H9 (cell line): ENCODE data around the gene USP12. TPM values are rescaled to one million over a fixed set of nuclear protein-coding genes. Genes with fewer than 3 reads are reported as not detected.

Source experiments
- DNase-seq: peaks from one replicate; pipeline ENCODE4 v3.0.0-alpha.2; 2017
- H2AFZ ChIP-seq: one replicate; pipeline ENCODE4 v1.6.1; 2013; ENCODE audit warnings: mild to moderate bottlenecking, low read length, control low read depth, moderate library complexity
- H2AK5ac ChIP-seq: 2 replicates; pipeline ENCODE4 v1.6.1; 2013; ENCODE audit warnings: low read length, control low read depth, mixed read lengths; ENCODE audit not compliant: insufficient read length
- H2BK120ac ChIP-seq: one replicate; pipeline ENCODE4 v1.6.1; 2013; ENCODE audit warnings: low read depth, mild to moderate bottlenecking, low read length, control low read depth, inconsistent platforms; ENCODE audit not compliant: poor library complexity, severe bottlenecking
- H2BK12ac ChIP-seq: 2 replicates; pipeline ENCODE4 v1.6.1; 2013; ENCODE audit warnings: low read length, control low read depth, mixed read lengths, low read depth; ENCODE audit not compliant: insufficient read length
- H2BK15ac ChIP-seq: 2 replicates; pipeline ENCODE4 v1.6.1; 2013; ENCODE audit warnings: low read depth, low read length, control low read depth
- H2BK20ac ChIP-seq: one replicate; pipeline ENCODE4 v1.6.1; 2013; ENCODE audit warnings: low read depth, mild to moderate bottlenecking, low read length, control low read depth, inconsistent platforms; ENCODE audit not compliant: poor library complexity, severe bottlenecking
- H2BK5ac ChIP-seq: 2 replicates; pipeline ENCODE4 v1.6.1; 2013; ENCODE audit warnings: low read length, control low read depth, mixed read lengths; ENCODE audit not compliant: insufficient read length
- H3K14ac ChIP-seq: 2 replicates; pipeline ENCODE4 v1.6.1; 2013; ENCODE audit warnings: low read length, control low read depth; ENCODE audit not compliant: insufficient read depth
- H3K18ac ChIP-seq: 2 replicates; pipeline ENCODE4 v1.6.1; 2013; ENCODE audit warnings: low read depth, mild to moderate bottlenecking, mixed read lengths, low read length, control low read depth; ENCODE audit not compliant: insufficient read length
- H3K23ac ChIP-seq: 2 replicates; pipeline ENCODE4 v1.6.1; 2013; ENCODE audit warnings: low read length, control low read depth, mixed read lengths, low read depth; ENCODE audit not compliant: insufficient read length
- H3K23me2 ChIP-seq: 2 replicates; pipeline ENCODE4 v1.6.1; 2013; ENCODE audit warnings: low read depth, mild to moderate bottlenecking, mixed read lengths, low read length, control low read depth; ENCODE audit not compliant: insufficient read length, poor library complexity, severe bottlenecking
- H3K27ac ChIP-seq: 2 replicates; pipeline ENCODE4 v1.5.1; 2013; ENCODE audit warnings: low read length, control low read depth, mixed read lengths, low read depth; ENCODE audit not compliant: insufficient read length
- H3K27me3 ChIP-seq: 2 replicates; pipeline ENCODE4 v1.6.1; 2013; ENCODE audit warnings: low read length, control low read depth, inconsistent platforms; ENCODE audit not compliant: insufficient read depth
- H3K4ac ChIP-seq: 2 replicates; pipeline ENCODE4 v1.6.1; 2013; ENCODE audit warnings: low read depth, mild to moderate bottlenecking, control low read depth, inconsistent platforms, low read length, moderate library complexity
- H3K4me1 ChIP-seq: 2 replicates; pipeline ENCODE4 v1.6.1; 2013; ENCODE audit warnings: low read length, control low read depth, inconsistent platforms; ENCODE audit not compliant: insufficient read depth
- H3K4me2 ChIP-seq: 2 replicates; pipeline ENCODE4 v1.6.1; 2013; ENCODE audit warnings: low read length, control low read depth, mixed read lengths; ENCODE audit not compliant: insufficient read length, insufficient read depth
- H3K56ac ChIP-seq: 2 replicates; pipeline ENCODE4 v1.6.1; 2013; ENCODE audit warnings: low read depth, mild to moderate bottlenecking, mixed read lengths, low read length, control low read depth; ENCODE audit not compliant: insufficient read length
- H3K79me1 ChIP-seq: 2 replicates; pipeline ENCODE4 v1.6.1; 2013; ENCODE audit warnings: low read depth, mild to moderate bottlenecking, moderate library complexity, low read length, control low read depth, inconsistent platforms; ENCODE audit not compliant: insufficient read depth, poor library complexity, severe bottlenecking
- H3K79me2 ChIP-seq: 2 replicates; pipeline ENCODE4 v1.6.1; 2013; ENCODE audit warnings: low read length, control low read depth, inconsistent platforms; ENCODE audit not compliant: insufficient read depth
- H3K9ac ChIP-seq: 2 replicates; pipeline ENCODE4 v1.6.1; 2013; ENCODE audit warnings: low read length, control low read depth, mixed read lengths; ENCODE audit not compliant: insufficient read length; ENCODE audit errors: extremely low read depth
- H3K9me3 ChIP-seq: one replicate; pipeline ENCODE4 v1.6.1; 2013; ENCODE audit warnings: low read depth, low read length, inconsistent platforms; ENCODE audit not compliant: control insufficient read depth
- H3T11ph ChIP-seq: one replicate; pipeline ENCODE4 v1.6.1; 2013; ENCODE audit warnings: mild to moderate bottlenecking, low read length, control low read depth, inconsistent platforms
- H4K20me1 ChIP-seq: one replicate; pipeline ENCODE4 v1.6.1; 2013; ENCODE audit not compliant: control insufficient read depth, insufficient read length, insufficient read depth
- H4K5ac ChIP-seq: 2 replicates; pipeline ENCODE4 v1.6.1; 2013; ENCODE audit warnings: low read depth, mild to moderate bottlenecking, mixed read lengths, low read length, control low read depth; ENCODE audit not compliant: insufficient read length
- H4K8ac ChIP-seq: replicated peaks from 2 replicates; pipeline ENCODE4 v1.6.1; 2013; ENCODE audit warnings: low read length, control low read depth, mixed read lengths, low read depth; ENCODE audit not compliant: insufficient read length
- H4K91ac ChIP-seq: 2 replicates; pipeline ENCODE4 v1.6.1; 2013; ENCODE audit warnings: low read depth, mild to moderate bottlenecking, moderate library complexity, mixed read lengths, low read length, control low read depth; ENCODE audit not compliant: insufficient read length
- H3K27ac Mint-ChIP-seq, 3 experiments: 2 replicates in 2 of 3; 3 replicates in 1 of 3; pipeline ENCODE4 v1.8.0; 2020 to 2021; ENCODE audit warnings: mixed read lengths in 3 of 3, mild to moderate bottlenecking in 1 of 3, moderate library complexity in 1 of 3
- H3K27me3 Mint-ChIP-seq: 2 replicates; pipeline ENCODE4 v1.8.0; 2021; ENCODE audit warnings: low read depth, mild to moderate bottlenecking, moderate library complexity, mixed read lengths
- H3K36me3 Mint-ChIP-seq, 3 experiments: 2 replicates in 2 of 3; 3 replicates in 1 of 3; pipeline ENCODE4 v1.8.0; 2020 to 2021; ENCODE audit warnings: low read depth in 3 of 3, mixed read lengths in 3 of 3; ENCODE audit not compliant: insufficient read depth in 1 of 3
- H3K4me1 Mint-ChIP-seq, 2 experiments: 2 replicates each; pipeline ENCODE4 v1.8.0; 2020; ENCODE audit warnings: mixed read lengths in 2 of 2
- H3K4me3 Mint-ChIP-seq, 2 experiments: 2 replicates in 1 of 2; 3 replicates in 1 of 2; pipeline ENCODE4 v1.8.0; 2020 to 2021; ENCODE audit warnings: mild to moderate bottlenecking in 2 of 2, mixed read lengths in 2 of 2, moderate library complexity in 1 of 2
- H3K9me3 Mint-ChIP-seq, 2 experiments: 2 replicates in 1 of 2; 3 replicates in 1 of 2; pipeline ENCODE4 v1.8.0; 2020; ENCODE audit warnings: mild to moderate bottlenecking in 2 of 2, mixed read lengths in 2 of 2, moderate library complexity in 1 of 2
- WGBS: extraction: QIAGEN DNeasy Blood & Tissue Kit; methylation state at CpG from one replicate; pipeline ENCODE4 v1.1.7; 2013; ENCODE audit warnings: missing lambda C conversion rate, low lambda C conversion rate, mixed read lengths; ENCODE audit not compliant: insufficient read length; ENCODE audit errors: extremely low coverage; 5-methylcytosine and 5-hydroxymethylcytosine counted together
- total RNA-seq: library from RNA; stranded (reverse); gene quantifications from 2 replicates; pipeline ENCODE4 v1.2.1, GENCODE V29; 2021
- TF ChIP-seq, protein P1 (sequence below): fragments of 200-600 bp; sonication (generic); conservative IDR thresholded peaks from 3 replicates; pipeline ENCODE4 v1.8.0; 2021; ENCODE audit warnings: antibody characterized with exemption, mild to moderate bottlenecking

USP12 gene
- total RNA-seq, 1 experiment from 2014 or later: 24.8 TPM

DNA sequence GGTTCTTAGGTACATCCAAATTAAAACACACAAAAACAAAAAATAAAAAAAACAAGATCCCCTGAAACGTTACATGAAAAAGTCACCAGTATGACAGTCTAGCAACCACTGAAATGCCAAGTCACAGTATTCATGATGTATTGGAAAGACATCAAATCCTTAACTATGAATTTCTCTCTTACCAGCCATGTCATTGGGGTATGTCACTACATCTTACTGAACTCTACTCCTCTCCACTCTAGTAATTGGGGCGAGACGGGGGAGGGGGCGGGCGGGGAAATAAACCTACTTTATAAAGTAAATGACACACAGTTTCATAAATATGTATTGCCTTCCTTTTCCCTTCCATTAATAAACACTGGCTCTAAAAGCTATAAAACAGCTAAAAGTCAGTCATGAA, 65.5 kb downstream of the USP12 start:
- Histone ChIP-seq H3K27ac (no peak overlapping the region), H2BK5ac (no peak overlapping the region), H2AK5ac (no peak overlapping the region), H3K4ac (no peak overlapping the region), H3K9ac (no peak overlapping the region), H2AFZ (no peak overlapping the region), H4K8ac (no peak overlapping the region), H3K56ac (no peak overlapping the region), H3K79me2 (no peaks in the 10 kb centered on the region; the same call in 1 of the 2 replicates), H3K23me2 (no peaks in the 10 kb centered on the region), H3K4me2 (no peak overlapping the region), H4K5ac (no peak overlapping the region), H4K91ac (no peak overlapping the region), H3T11ph (no peak overlapping the region), H2BK20ac (no peak overlapping the region), H3K4me1 (no peaks in the 10 kb centered on the region), H3K14ac (no peak overlapping the region), H3K23ac (no peak overlapping the region), H3K9me3 (no peaks in the 10 kb centered on the region), H3K18ac (no peak overlapping the region), H2BK12ac (no peak overlapping the region), H2BK15ac (no peak overlapping the region), H3K27me3 (no peaks in the 10 kb centered on the region), H3K79me1 (peaks cover 3% of the 10 kb centered on the region), H2BK120ac (no peak overlapping the region), H4K20me1 (no peaks in the 10 kb centered on the region)
- Mint-ChIP-seq H3K9me3 (no peaks in the 10 kb centered on the region), H3K27ac (no peak overlapping the region; a peak in 1 of 7 replicates), H3K4me1 (no peaks in the 10 kb centered on the region; a peak in 1 of 4 replicates), H3K36me3 (peaks cover 2 to 11% (median 8%) of the 10 kb centered on the region in 3 experiments; a peak in 4 of 7 replicates), H3K27me3 (no peaks in the 10 kb centered on the region), H3K4me3 (no peak overlapping the region)
- no peak for DNase-seq
- TF ChIP-seq, protein P1, sequence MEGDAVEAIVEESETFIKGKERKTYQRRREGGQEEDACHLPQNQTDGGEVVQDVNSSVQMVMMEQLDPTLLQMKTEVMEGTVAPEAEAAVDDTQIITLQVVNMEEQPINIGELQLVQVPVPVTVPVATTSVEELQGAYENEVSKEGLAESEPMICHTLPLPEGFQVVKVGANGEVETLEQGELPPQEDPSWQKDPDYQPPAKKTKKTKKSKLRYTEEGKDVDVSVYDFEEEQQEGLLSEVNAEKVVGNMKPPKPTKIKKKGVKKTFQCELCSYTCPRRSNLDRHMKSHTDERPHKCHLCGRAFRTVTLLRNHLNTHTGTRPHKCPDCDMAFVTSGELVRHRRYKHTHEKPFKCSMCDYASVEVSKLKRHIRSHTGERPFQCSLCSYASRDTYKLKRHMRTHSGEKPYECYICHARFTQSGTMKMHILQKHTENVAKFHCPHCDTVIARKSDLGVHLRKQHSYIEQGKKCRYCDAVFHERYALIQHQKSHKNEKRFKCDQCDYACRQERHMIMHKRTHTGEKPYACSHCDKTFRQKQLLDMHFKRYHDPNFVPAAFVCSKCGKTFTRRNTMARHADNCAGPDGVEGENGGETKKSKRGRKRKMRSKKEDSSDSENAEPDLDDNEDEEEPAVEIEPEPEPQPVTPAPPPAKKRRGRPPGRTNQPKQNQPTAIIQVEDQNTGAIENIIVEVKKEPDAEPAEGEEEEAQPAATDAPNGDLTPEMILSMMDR: no peak
- no CpG with 5 or more reads among the region's 5 CpGs for WGBS
